ENCODE results near the gene TNPO2. TPM values are rescaled to one million over a fixed set of nuclear protein-coding genes. Genes with fewer than 3 reads are reported as not detected.

Gene TNPO2
- total RNA-seq, 2 experiments from 2014 or later = 80.7 to 81.1 TPM

DNA sequence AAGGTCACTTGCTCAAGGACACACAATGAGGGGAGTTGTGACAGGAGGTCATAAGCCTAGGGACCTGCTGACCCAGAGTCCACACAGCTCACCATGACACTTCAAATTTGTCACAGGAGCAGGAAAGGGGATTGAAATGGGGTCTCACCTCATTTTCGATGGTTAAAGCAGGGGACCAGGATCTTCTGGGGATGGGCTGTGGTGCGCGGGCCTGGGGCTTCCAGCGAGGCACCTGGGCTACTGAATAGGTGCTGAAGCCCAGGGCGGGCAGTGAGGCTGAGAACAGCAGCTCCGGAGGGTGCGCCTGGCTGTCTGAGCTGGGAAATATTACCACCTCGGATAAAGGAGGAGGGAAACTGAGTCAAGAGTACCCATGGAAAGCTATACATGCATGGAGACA, 68.2 kb downstream of the TNPO2 start:
- intact Hi-C loops (cut with micrococcal nuclease) = no loop called here
- Mint-ChIP-seq H3K4me1 (ENCODE audit: low read depth) (no peaks in the 10 kb centered on the region), H3K36me3 (ENCODE audit: low read depth) (peaks cover 47% of the 10 kb centered on the region), H3K4me3 (no peak overlapping the region), H3K9me3 (no peaks in the 10 kb centered on the region), H3K27me3 (ENCODE audit: low read depth) (no peaks in the 10 kb centered on the region), H3K27ac (no peak overlapping the region)
- DNase-seq = no peak
- CTCF ChIA-PET = interaction anchor here (1.3 kb wide), 1 partner anchor 21 kb away, joined by 3 read pairs; no protein-coding TSS in a partner anchor

DNA sequence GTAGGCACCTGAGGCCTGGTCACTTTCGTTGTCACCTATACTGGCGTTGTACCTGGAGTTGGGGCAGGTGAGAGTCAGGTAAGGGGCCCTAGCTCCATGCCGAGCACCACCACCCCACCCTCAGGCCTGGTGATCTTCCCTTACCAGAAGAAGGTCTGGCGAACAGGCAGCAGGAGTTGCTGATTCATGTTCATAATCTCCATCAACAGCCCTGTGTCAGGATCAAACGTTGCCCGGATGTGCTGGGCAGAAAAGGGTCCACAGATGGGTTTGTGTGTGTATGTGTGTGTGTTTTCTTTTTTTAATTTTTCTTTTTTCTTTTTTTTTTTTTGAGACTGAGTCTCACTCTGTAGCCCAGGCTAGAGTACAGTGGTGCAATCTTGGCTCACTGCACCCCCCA, 71.5 kb downstream of the TNPO2 start:
- no peaks in the 10 kb centered on the region for H3K4me1 Mint-ChIP-seq (ENCODE audit: low read depth)
- peaks cover 47% of the 10 kb centered on the region for H3K36me3 Mint-ChIP-seq (ENCODE audit: low read depth)
- no peak overlapping the region for H3K4me3 Mint-ChIP-seq
- no peaks in the 10 kb centered on the region for H3K9me3 Mint-ChIP-seq
- CTCF ChIA-PET = no interaction called here
- DNase-seq = no peak
- no peak overlapping the region for H3K27ac Mint-ChIP-seq
- intact Hi-C loops (cut with micrococcal nuclease) = no loop called here
- no peaks in the 10 kb centered on the region for H3K27me3 Mint-ChIP-seq (ENCODE audit: low read depth)

DNA sequence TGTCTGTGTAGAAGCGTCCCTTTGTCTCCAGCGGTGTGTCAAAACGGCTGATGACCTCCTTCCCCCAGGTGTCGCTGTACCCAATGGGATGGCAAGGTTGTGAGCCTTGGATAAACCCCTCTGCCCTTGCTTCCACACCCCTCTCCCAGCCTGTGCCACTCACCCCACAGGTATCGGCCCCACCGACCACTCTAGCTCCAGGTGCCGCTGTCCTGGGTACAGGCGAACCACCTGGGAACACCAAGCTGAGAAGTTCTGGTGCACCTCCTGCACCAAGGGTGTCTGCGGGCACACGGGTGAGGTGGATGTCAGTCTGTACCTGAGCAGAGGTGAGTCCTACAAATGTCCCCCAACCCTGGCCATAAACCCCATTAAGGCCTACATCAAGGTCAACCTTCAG, 73.8 kb downstream of the TNPO2 start:
- DNase-seq = no peak
- Mint-ChIP-seq H3K27me3 (ENCODE audit: low read depth) (no peaks in the 10 kb centered on the region), H3K27ac (no peak overlapping the region), H3K4me3 (no peak overlapping the region), H3K36me3 (ENCODE audit: low read depth) (peaks cover 31% of the 10 kb centered on the region), H3K9me3 (no peaks in the 10 kb centered on the region), H3K4me1 (ENCODE audit: low read depth) (no peaks in the 10 kb centered on the region)
- CTCF ChIA-PET = no interaction called here
- intact Hi-C loops (cut with micrococcal nuclease) = no loop called here

Other genes with a start within 250 kb of the TNPO2 start
- 1 to 10 TPM; 1.9 to 2.4 TPM for gene ZNF709, start 239.1 kb downstream of the TNPO2 start, total RNA-seq
- gene ZNF564, start 172.4 kb downstream of the TNPO2 start, total RNA-seq = 1 to 10 TPM; 5.6 to 5.7 TPM
- 1 to 10 TPM; 3.9 to 5.0 TPM for gene ZNF490, start 113.1 kb downstream of the TNPO2 start, total RNA-seq
- gene ZNF791, start 113.0 kb downstream of the TNPO2 start, total RNA-seq = 10 to 100 TPM; 11.2 to 11.9 TPM
- 100 to 1,000 TPM; 120 to 131 TPM for gene MAN2B1, start 57.2 kb downstream of the TNPO2 start, total RNA-seq
- 10 to 100 TPM; 14.9 to 16.2 TPM for gene WDR83, start 57.1 kb downstream of the TNPO2 start, total RNA-seq
- gene DHPS, start 42.1 kb downstream of the TNPO2 start, total RNA-seq = 100 to 1,000 TPM; 131 to 149 TPM
- not detected for gene GNG14, start 35.9 kb downstream of the TNPO2 start, total RNA-seq
- 1 to 10 TPM; 7.2 to 8.7 TPM for gene FBXW9, start 27.3 kb downstream of the TNPO2 start, total RNA-seq
- gene TRIR, start 10.8 kb upstream of the TNPO2 start, total RNA-seq = 100 to 1,000 TPM; 119 to 126 TPM
- 10 to 100 TPM; 47.7 TPM for gene GET3, start 13.6 kb upstream of the TNPO2 start, total RNA-seq
- gene BEST2, start 27.9 kb upstream of the TNPO2 start, total RNA-seq = not detected
- gene HOOK2, start 51.6 kb upstream of the TNPO2 start, total RNA-seq = 10 to 100 TPM; 14.0 to 14.9 TPM
- 100 to 1,000 TPM; 292 to 296 TPM for gene JUNB, start 67.6 kb upstream of the TNPO2 start, total RNA-seq
- gene PRDX2, start 77.9 kb upstream of the TNPO2 start, total RNA-seq = 100 to 1,000 TPM; 237 to 249 TPM
- gene THSD8, start 78.1 kb upstream of the TNPO2 start, total RNA-seq = 10 to 100 TPM; 41.4 to 43.2 TPM
- 10 to 100 TPM; 54.8 to 55.6 TPM for gene RNASEH2A, start 82.7 kb upstream of the TNPO2 start, total RNA-seq
- gene RTBDN, start 110.6 kb upstream of the TNPO2 start, total RNA-seq = not detected
- gene MAST1, start 114.6 kb upstream of the TNPO2 start, total RNA-seq = 1 to 10 TPM; 1.2 to 1.5 TPM
- gene DNASE2, start 157.5 kb upstream of the TNPO2 start, total RNA-seq = 10 to 100 TPM; 30.9 to 31.6 TPM
- under 1 TPM; 0.17 to 0.21 TPM for gene KLF1, start 163.3 kb upstream of the TNPO2 start, total RNA-seq
- gene GCDH, start 167.2 kb upstream of the TNPO2 start, total RNA-seq = 10 to 100 TPM; 36.3 to 38.3 TPM
- gene SYCE2, start 195.4 kb upstream of the TNPO2 start, total RNA-seq = 1 to 10 TPM; 3.4 to 5.4 TPM
- gene FARSA, start 209.8 kb upstream of the TNPO2 start, total RNA-seq = 10 to 100 TPM; 77.9 to 82.8 TPM
- gene CALR, start 214.7 kb upstream of the TNPO2 start, total RNA-seq = 100 to 1,000 TPM; 407 to 431 TPM
- gene RAD23A, start 221.9 kb upstream of the TNPO2 start, total RNA-seq = 100 to 1,000 TPM; 219 to 223 TPM
- gene GADD45GIP1, start 233.3 kb upstream of the TNPO2 start, total RNA-seq = 10 to 100 TPM; 27.4 to 28.6 TPM
- not detected for gene DAND5, start 245.6 kb upstream of the TNPO2 start, total RNA-seq